ENCODE measurements around the gene LRP4.

- TF ChIP-seq POLR2A (IDR thresholded peaks at IDR 0.05; ENCODE audit: low read depth, low read length) (no peak), CTCF (IDR thresholded peaks at IDR 0.05; ENCODE audit: extremely low read depth in 1 of 2, insufficient read depth in 1 of 2, low read depth in 1 of 2, low read length in 2 of 2) (no peak), MAX (IDR thresholded peaks at IDR 0.05; ENCODE audit: insufficient read depth, insufficient read length) (no peak)
These were observed 61.6 kb downstream of the LRP4 start for GRCh38 chr11:46856605-46857343.
